ENCODE measurements around the gene TRAPPC13.

DNA sequence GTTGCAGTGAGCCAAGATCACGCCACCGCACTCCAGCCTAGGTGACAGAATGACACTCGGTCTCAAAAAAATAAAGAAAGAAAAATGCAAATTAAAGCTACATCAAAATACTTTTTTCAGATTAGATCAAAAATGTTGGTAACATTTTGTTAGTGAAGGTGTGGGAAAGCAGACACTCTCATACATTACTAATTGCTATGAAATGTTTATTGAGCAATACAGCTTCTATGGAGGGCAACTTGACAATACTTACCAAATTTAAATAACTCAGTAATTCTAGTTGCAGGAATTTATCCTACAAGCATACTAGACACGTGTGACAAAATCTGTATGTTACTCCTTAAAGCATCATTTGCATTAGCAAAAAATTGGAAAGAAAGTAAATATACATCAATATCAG is 4.8 kb upstream of the TRAPPC13 start:
- no peak for TF ChIP-seq EZH2 (IDR thresholded peaks at IDR 0.05; ENCODE audit: borderline replicate concordance, low read depth, low read length, severe bottlenecking)
- TF ChIP-seq, protein P1, sequence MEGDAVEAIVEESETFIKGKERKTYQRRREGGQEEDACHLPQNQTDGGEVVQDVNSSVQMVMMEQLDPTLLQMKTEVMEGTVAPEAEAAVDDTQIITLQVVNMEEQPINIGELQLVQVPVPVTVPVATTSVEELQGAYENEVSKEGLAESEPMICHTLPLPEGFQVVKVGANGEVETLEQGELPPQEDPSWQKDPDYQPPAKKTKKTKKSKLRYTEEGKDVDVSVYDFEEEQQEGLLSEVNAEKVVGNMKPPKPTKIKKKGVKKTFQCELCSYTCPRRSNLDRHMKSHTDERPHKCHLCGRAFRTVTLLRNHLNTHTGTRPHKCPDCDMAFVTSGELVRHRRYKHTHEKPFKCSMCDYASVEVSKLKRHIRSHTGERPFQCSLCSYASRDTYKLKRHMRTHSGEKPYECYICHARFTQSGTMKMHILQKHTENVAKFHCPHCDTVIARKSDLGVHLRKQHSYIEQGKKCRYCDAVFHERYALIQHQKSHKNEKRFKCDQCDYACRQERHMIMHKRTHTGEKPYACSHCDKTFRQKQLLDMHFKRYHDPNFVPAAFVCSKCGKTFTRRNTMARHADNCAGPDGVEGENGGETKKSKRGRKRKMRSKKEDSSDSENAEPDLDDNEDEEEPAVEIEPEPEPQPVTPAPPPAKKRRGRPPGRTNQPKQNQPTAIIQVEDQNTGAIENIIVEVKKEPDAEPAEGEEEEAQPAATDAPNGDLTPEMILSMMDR (IDR thresholded peaks at IDR 0.05; ENCODE audit: borderline replicate concordance, extremely low read depth, low read length, poor library complexity, severe bottlenecking): no peak
